Measurements from ENCODE around the gene HAP1.

HAP1 gene

DNA sequence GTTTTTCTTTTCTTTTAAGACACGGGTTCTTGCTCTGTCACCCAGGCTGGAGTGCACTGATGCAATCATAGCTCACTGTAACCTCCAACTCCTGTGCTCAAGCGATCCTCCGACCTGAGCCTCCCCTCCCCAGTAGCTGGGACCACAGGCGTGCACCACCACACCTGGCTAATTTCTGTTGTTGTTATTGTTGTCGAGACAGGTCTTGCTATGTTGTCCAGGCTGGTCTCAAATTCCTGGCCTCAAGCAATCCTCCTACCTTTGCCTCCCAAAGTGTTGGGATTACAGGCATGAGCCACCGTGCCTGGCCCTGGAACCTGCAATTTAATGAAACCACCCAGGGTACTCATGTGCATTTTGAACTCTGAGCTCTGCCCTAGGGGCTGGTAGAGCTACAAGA is 27.9 kb upstream of the HAP1 start:
- DNase-seq, result no peak

- no peak for DNase-seq
These were observed 26.4 kb upstream of the HAP1 start for GRCh38 chr17:41760878-41761277.

- no peak for DNase-seq
These were observed 24.2 kb upstream of the HAP1 start for GRCh38 chr17:41758601-41759000.

GRCh38 chr17:41754066-41754465 is 19.6 kb upstream of the HAP1 start:
- DNase-seq, result no peak

- no peak for DNase-seq
These were observed 16.8 kb upstream of the HAP1 start for GRCh38 chr17:41751288-41751687.

DNA sequence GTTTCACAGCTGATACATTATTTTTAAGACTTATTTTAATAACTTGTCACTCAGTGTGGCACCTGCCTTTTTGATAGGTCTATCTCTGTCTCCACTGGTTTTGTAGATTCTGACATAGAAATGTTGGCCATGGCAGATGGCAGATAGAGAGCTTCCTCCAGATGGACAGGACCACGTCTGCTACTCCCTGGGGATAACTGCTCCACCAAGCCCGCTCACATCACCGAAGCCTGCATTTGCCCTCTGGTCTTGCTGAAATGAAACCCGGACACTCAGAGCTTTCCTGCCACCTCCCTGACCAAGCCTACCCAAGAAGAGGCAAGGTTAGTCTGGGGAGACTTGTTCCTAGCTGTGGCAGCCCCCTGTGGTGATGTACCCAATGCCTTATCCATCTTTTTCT is 16.4 kb upstream of the HAP1 start:
- DNase-seq, result no peak

- DNase-seq, result no peak
These were observed 13.8 kb upstream of the HAP1 start for GRCh38 chr17:41748275-41748674.

- no peak for DNase-seq
These were observed 7.3 kb upstream of the HAP1 start for GRCh38 chr17:41741709-41742108.

DNA sequence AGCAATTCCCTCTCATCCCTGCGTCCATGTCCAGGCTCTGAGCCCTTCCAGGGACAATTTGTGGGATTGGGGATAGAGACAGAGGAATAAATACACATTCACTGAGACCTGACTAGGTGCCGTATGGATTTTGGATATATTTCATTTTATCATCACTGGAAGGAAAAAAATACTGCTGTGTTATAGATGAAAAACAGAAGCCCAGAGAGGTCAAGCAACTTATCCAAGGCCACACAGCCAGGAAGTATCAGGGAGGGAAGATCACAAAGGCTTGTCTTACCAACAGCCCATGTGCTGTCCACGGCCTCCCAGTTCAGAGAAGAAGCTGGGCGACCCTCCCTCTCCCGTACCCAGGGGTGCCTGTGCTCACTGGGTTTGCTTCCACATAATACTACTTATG is 6.1 kb upstream of the HAP1 start:
- DNase-seq, result no peak

- DNase-seq, result no peak
These were observed 5.4 kb upstream of the HAP1 start for GRCh38 chr17:41739661-41740352.

DNA sequence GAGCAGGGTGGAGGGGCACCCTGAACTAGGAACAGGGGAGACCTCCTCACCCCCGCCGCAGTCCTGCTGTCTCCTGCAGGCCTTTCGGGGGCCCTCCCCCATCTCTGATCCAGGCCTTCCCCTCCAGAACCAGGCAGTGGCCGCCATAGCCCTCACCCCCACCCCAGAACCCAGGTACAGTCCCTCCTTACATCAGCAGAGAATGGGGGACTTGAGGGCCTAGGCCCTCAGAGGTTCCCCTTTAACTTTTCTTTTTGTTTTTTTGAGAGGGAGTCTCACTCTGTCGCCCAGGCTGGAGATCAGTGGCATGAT is 4.3 kb upstream of the HAP1 start:
- DNase-seq, result no peak

DNA sequence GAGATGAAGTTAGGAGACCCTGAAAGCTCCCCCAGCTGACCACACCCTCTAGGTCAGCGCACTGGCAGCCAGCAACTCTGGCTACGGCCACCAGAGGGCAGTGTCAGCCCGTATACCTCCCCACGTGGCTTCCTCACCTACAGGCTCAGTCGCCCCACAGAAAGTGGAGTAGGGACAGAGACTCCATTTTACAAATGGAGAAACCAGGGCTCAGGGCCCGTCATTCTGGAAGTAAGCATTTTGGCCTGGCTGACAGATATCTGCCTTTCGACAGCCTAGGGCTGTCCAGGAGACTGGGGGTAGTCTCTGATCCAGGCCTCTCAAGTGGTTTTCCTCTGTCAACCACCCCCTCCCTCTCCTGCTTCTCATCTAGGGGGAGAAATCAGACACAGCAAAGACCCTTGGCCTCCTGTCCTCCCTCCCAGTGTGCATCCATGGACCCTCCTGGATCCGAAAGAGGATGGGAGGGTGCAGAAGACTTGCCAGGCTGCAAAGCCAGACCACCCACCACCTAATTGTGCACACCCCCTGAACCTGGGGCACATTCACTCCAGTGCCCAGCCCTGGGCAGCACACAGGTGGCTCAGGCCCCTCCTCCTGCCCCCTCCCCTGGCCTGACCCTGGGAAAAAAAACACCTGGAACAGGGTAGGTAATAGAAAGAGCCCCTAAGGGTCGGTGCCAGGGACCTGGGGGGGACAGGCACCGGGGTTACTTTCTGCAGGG is 3.8 kb upstream of the HAP1 start:
- DNase-seq, result peak; percentile 32

DNA sequence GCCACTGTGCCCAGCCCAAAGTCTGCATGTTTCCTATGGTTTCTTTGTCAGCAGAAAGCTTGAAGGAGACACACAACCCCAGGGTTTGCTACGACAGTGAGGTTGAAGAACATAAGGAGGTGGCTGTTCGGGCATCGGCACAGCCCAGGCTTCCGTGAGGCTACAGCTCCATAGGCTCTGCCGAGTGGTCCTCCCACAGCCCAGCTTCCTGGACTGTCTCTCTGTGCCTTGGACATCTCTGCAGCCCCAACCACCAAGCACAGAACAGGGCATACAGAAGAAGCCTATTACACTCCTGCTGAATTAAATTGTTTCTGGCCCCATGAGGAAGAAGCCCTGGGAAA is 3.2 kb upstream of the HAP1 start:
- DNase-seq, result no peak

DNA sequence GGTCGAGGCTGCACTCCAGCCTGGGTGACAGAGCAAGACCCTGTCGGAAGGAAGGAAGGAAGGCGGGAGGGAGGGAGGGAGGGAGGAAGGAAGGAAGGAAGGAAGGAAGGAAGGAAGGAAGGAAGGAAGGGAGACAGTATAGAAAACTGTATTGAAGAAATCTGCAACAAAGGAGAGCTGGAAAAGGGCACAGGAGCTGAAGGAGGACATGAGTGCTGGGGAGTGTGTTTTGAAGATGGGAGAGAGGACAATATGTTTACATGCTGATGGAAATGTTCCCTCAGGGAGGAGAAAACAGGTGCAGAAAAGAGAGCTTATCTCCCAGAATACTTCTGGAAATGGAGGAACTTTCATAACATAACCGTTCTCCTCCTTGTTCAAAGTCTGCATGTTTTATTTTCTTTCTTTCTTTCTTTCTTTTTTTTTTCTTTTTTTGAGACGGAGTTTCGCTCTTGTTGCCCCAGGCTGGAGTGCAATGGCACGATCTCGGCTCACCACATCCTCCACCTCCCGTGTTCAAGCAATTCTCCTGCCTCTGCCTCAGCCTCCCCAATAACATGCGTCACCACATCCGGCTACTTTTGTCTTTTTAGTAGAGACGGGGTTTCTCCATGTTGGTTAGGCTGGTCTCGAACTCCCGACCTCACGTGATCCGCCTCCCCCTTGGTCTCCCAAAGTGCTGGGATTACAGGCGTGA is 2.7 kb upstream of the HAP1 start:
- DNase-seq, result no peak

- no peak for DNase-seq
These were observed 1.3 kb upstream of the HAP1 start for GRCh38 chr17:41735744-41736143.

DNA sequence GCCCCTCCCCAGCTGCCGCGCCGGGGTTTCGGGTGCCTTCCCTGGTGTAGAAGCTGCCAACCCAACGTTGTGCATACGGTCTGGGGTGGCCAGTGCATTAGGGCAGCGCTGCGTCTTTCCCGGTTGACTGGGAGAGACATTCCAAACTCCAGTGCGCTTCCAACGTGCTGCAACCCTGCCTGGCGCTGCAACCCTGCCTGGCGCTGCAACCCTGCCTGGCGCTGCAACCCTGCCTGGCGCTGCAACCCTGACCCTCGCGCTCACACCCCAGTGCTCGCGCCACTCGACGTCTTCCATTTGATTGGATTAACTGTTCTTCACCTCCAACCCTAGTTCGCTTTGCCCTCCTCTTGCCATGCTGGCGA is 488 bp upstream of the HAP1 start:
- no peak for DNase-seq

GRCh38 chr17:41733348-41734138 is 900 bp downstream of the HAP1 start:
- no peak for DNase-seq

DNA sequence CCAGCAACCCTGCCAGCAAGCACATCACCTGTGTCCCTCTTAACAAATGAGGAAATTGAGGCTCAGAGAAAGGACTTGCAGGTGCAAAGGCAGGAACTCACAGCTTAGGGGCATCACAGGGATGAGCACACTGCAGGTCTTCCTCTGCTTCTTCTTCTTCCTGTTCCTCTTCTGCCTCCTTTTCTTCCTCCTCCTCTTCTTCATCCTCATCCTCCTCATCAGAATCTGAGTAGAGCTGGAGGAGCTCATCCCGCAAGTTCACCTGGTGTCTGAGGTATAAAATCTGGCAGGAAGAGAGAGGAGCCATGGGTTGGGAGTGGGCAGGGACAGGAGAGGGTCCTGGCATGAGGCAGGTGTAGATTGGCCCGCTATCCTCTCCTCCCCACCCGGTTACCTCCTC is 2.6 kb downstream of the HAP1 start:
- no peak for DNase-seq

GRCh38 chr17:41730479-41730878 is 4.0 kb downstream of the HAP1 start:
- no peak for DNase-seq

- no peak for DNase-seq
These were observed 6.4 kb downstream of the HAP1 start for GRCh38 chr17:41728056-41728455.

DNA sequence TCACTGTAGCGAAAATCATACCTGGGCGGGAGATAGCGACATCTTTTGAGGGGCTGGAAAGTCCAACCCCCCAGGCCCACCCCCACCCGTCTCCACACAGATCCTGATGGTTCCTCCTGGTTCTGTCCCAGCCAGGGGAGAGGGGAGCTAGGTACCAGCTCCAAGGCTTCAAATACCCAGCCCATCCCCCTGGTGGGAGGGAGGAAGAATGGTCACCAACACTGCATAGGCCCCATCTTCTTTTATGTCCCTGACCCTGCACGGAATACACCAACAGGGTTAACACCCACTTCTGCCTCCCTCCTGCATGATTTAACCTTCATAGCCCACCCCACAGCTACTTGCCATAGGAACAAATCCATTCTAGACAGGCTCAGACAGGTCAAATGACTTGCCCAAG is 9.3 kb downstream of the HAP1 start:
- DNase-seq, result no peak

- no peak for DNase-seq
These were observed 9.9 kb downstream of the HAP1 start for GRCh38 chr17:41724476-41725050.

DNA sequence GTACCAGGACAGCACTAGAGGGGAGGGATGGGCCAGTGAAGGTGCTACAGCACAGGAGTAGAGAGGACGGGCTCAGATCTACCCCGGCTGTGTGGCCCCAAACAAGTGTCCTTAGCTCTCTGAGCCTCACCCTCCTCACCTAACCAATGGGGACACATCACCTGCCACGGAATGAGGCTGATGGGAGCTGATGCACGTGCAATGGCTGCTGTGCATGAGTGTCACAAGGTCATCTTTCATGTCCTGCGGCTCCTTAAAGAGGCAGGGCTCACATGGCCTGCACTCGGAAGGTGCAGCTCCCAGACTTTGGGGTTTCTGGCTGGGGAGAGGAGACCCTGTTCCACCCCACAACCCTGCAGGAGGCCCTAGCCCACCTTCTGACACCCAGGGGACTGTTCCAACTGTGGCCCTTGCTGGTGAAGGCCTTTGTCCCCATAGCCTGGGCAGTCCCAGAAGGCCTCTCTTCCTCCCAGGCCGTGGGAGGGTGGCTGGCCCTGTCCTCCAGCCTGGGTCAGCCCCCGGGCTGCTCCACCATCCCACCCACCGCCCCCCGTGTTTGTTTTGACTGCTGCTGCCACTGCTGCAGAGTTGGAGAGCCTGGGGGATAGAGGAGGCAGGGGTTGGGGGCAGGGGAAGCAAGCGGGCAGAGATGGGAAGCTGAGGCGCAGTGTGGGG is 10.5 kb downstream of the HAP1 start:
- no peak for DNase-seq

All from GOT3 (cell line).